ENCODE data around the gene LDHAL6A. TPM values are rescaled to one million over a fixed set of nuclear protein-coding genes. Genes with fewer than 3 reads are reported as not detected.

LDHAL6A gene
- total RNA-seq, 4 donors from 2014 or later = not detected

DNA sequence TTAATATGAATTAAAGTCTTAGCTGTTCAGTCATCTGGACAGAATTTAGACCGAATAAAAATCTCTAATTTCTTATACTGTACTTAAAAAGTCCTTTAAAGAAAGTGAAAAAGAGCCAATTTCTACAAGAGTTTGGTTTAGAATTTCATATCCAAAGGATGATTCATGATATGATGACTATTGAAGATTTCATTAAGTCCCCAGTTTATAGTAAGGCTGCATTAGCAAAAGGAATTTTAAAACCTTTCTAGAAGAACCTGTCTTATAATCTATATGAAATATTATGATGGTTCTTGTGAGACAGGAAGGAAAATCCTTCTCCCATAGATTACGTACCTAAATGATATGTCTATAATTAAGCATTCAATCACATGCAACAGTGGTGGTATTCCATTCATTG lies 36.3 kb downstream of the LDHAL6A start:
- Histone ChIP-seq H3K4me3 (no peak overlapping the region), H3K9me3 (no peaks in the 10 kb centered on the region), H3K36me3 (peaks cover 10 to 80% (median 52%) of the 10 kb centered on the region in 4 donors), H3K27ac (replicated peaks in 1 of 4) (no peak overlapping the region), H3K27me3 (no peaks in the 10 kb centered on the region), H3K4me1 (no peaks in the 10 kb centered on the region)
- TF ChIP-seq EP300 (IDR thresholded peaks at IDR 0.05) (no peak), POLR2A (IDR thresholded peaks at IDR 0.05; ENCODE audit: low read depth) (no peak), POLR2AphosphoS5 (IDR thresholded peaks at IDR 0.05) (no peak)
- TF ChIP-seq, protein P1, sequence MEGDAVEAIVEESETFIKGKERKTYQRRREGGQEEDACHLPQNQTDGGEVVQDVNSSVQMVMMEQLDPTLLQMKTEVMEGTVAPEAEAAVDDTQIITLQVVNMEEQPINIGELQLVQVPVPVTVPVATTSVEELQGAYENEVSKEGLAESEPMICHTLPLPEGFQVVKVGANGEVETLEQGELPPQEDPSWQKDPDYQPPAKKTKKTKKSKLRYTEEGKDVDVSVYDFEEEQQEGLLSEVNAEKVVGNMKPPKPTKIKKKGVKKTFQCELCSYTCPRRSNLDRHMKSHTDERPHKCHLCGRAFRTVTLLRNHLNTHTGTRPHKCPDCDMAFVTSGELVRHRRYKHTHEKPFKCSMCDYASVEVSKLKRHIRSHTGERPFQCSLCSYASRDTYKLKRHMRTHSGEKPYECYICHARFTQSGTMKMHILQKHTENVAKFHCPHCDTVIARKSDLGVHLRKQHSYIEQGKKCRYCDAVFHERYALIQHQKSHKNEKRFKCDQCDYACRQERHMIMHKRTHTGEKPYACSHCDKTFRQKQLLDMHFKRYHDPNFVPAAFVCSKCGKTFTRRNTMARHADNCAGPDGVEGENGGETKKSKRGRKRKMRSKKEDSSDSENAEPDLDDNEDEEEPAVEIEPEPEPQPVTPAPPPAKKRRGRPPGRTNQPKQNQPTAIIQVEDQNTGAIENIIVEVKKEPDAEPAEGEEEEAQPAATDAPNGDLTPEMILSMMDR (IDR thresholded peaks at IDR 0.05) = no peak
- 97% methylated on average over 2 of the region's 2 CpGs for WGBS
- intact Hi-C loops (cut with DNase I) = no loop called here
- DNase-seq (ENCODE audit: extremely low spot score) = no peak

DNA sequence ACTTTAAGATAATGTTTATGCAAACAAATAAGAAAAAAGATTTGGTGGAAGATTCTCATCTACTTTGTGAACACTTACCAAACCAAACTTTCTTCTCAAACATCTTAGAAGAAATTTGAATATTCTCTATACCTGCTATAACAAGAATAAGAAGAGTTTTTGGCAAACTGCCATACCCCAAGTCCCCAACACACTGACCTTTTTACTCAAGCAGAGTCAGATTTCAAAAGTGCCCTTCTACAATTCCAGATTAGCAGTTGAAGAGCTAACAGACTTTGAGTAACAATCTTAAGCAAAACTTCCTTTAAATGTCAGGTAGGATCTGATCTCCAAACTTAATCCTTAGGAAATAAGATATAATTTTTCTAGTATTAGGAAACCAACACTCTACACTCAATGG lies 37.2 kb downstream of the LDHAL6A start:
- H3K36me3 ChIP-seq = peaks cover 10 to 86% (median 54%) of the 10 kb centered on the region in 4 donors
- DNase-seq (ENCODE audit: extremely low spot score) = no peak
- no peak for TF ChIP-seq POLR2A (IDR thresholded peaks at IDR 0.05; ENCODE audit: low read depth)
- TF ChIP-seq, protein P1 (IDR thresholded peaks at IDR 0.05) = no peak
- no peak for TF ChIP-seq POLR2AphosphoS5 (IDR thresholded peaks at IDR 0.05)
- no peak for TF ChIP-seq EP300 (IDR thresholded peaks at IDR 0.05)
- H3K27me3 ChIP-seq = no peaks in the 10 kb centered on the region
- no peak overlapping the region for H3K27ac ChIP-seq (replicated peaks in 1 of 4)
- H3K9me3 ChIP-seq = no peaks in the 10 kb centered on the region
- H3K4me1 ChIP-seq = no peaks in the 10 kb centered on the region
- intact Hi-C loops (cut with DNase I) = no loop called here
- H3K4me3 ChIP-seq = no peak overlapping the region

DNA sequence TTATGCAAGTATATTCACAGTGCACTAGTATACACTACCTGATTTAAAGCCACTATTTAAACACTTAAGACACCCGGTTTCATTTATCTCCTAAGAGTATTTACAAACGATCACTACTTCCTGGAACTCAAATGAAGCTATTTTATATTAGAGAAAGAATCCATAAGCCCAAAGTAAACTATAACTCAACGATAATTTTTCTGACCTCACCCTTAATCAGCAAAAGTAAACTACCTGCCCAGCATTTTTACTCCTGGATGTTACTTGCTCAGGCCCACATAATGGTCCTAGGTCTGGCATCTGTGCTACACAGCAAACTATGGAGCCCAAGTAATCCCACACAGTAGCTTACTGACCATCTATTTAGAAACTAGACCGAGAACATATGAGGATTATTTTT lies 37.7 kb downstream of the LDHAL6A start:
- peaks cover 10 to 89% (median 56%) of the 10 kb centered on the region in 4 donors for H3K36me3 ChIP-seq
- intact Hi-C loops (cut with DNase I) = no loop called here
- TF ChIP-seq, protein P1 (IDR thresholded peaks at IDR 0.05) = no peak
- no peak for TF ChIP-seq POLR2A (IDR thresholded peaks at IDR 0.05; ENCODE audit: low read depth)

DNA sequence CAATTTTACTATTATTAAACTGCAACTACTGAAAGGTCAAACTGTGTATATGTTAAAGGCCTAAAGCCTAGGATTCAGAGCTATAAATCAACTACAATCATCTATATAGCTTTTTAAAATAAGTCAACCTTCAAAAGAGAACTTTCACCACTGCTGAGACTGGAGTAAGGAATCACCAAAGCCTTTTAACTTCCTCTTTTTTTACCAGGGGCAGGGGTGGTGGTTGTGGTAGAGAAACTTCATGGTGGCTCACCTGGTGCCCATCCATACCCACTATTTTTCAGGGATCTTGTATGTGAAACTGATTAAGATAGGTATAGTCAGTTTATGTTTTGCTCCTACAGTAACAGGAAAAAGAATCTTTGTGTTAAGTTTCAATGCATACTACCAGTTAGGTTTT lies 39.6 kb downstream of the LDHAL6A start:
- intact Hi-C loops (cut with DNase I) = no loop called here
- H3K36me3 ChIP-seq = peaks cover 8 to 86% (median 59%) of the 10 kb centered on the region in 4 donors
- no peaks in the 10 kb centered on the region for H3K4me1 ChIP-seq
- no peaks in the 10 kb centered on the region for H3K9me3 ChIP-seq
- no peak overlapping the region for H3K4me3 ChIP-seq
- no peak overlapping the region for H3K27ac ChIP-seq (replicated peaks in 1 of 4)
- TF ChIP-seq, protein P1 (IDR thresholded peaks at IDR 0.05) = no peak
- TF ChIP-seq EP300 (IDR thresholded peaks at IDR 0.05) (no peak), POLR2AphosphoS5 (IDR thresholded peaks at IDR 0.05) (no peak), POLR2A (IDR thresholded peaks at IDR 0.05; ENCODE audit: low read depth) (no peak)
- H3K27me3 ChIP-seq = no peaks in the 10 kb centered on the region
- no peak for DNase-seq (ENCODE audit: extremely low spot score)

More for the DNA sequence above, 37.7 kb downstream of the LDHAL6A start:
- no peak for DNase-seq (ENCODE audit: extremely low spot score)
- Histone ChIP-seq H3K27me3 (no peaks in the 10 kb centered on the region), H3K4me3 (no peak overlapping the region), H3K4me1 (no peaks in the 10 kb centered on the region), H3K9me3 (no peaks in the 10 kb centered on the region), H3K27ac (replicated peaks in 1 of 4) (no peak overlapping the region)
- WGBS = 93% methylated on average over 4 of the region's 4 CpGs

DNA sequence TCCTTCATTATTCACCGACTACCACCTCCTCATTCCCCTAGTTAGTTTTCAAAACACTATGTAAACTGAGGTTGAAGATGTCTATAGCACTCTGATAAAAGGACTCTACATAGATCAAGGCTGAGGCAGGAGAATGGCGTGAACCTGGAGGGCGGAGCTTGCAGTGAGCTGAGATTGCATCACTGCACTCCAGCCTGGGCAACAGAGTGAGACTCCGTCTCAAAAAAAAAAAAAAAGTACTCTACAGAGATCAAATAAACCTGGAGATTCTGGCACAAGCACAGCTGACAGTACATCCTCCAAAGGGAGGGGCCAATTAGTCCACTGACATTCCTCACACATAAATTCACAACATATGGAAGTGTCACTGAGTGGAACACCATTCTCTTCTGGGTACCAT lies 40.0 kb downstream of the LDHAL6A start:
- intact Hi-C loops (cut with DNase I) = no loop called here
- H3K36me3 ChIP-seq = peaks cover 12 to 86% (median 59%) of the 10 kb centered on the region in 4 donors
- H3K27me3 ChIP-seq = no peaks in the 10 kb centered on the region
- WGBS = 90% methylated on average over 4 of the region's 4 CpGs
- no peak for DNase-seq (ENCODE audit: extremely low spot score)
- H3K4me1 ChIP-seq = no peaks in the 10 kb centered on the region
- no peak overlapping the region for H3K4me3 ChIP-seq
- H3K27ac ChIP-seq (replicated peaks in 1 of 4) = no peak overlapping the region
- TF ChIP-seq EP300 (IDR thresholded peaks at IDR 0.05) = no peak
- TF ChIP-seq POLR2A (IDR thresholded peaks at IDR 0.05; ENCODE audit: low read depth) = no peak
- H3K9me3 ChIP-seq = no peaks in the 10 kb centered on the region

Measured in esophagus muscularis mucosa (tissue), 4 donors.